CD1c-positive myeloid dendritic cell (primary cell): ENCODE measurements around the gene ABCB1.
"Not testable (repeated sequence)": the region's sequence is repeated elsewhere in the genome, so short reads cannot be mapped to it uniquely, and the experiment has no call there.

Experiments
- DNase-seq: peaks from one replicate; pipeline ENCODE4 v3.0.0-alpha.2; 2016; ENCODE audit errors: extremely low spot score

The ABCB1 gene

DNA sequence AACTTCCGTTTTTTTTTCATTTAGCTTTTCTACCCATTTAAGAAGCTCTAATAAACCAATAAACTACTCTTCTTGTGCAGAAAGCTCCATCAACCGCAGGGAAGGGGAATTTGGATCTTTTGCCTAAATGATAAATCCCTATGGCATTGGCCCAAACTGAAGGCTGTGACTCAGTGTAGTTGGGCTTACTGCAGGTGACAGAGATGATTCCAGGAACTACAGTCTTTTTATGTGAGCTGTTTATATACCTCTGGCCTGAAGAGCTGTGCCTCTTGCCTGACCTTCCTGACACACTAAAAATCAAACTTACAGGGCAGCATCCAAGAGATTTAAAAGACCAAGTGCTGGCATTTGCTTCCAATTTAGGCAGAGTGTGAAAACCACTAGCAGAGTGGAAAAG, 25.2 kb downstream of the ABCB1 start:
- no peak for DNase-seq

DNA sequence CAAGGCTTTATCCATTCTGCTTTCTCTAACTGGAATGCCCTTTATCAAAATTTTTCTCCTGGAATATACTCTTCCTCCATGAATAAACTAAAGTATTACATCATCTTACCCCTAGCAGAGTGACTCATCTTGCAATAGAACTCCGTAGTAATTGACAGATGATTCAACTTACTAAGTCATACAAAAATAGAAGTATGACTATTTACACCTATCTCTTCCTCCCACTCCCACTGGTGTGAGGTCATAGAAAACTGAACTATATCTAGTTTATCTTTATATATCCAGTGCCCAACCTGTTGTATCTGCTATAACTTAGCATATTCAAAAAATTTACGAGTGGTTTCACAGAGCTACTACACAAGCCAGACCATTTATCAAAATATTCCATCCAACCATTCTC, 26.1 kb downstream of the ABCB1 start:
- DNase-seq, result peak; percentile 40

DNA sequence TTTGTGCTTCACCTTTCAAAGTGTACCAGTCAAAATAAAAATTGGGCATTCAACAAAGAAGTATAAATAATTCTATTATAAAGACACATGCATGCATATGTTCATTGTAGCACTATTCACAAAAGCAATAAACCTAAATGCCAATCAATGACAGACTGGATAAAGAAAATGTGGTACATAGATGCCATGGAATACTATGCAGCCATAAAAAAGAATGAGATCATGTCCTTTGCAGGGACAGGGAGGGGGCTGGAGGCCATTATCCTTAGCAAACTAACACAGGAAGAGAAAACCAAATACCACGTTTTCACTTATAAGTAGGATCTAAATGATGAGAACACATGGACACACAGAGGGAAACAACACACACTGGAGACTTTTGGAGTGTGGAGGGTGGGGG, 28.2 kb downstream of the ABCB1 start:
- DNase-seq, result not testable (repeated sequence)

DNA sequence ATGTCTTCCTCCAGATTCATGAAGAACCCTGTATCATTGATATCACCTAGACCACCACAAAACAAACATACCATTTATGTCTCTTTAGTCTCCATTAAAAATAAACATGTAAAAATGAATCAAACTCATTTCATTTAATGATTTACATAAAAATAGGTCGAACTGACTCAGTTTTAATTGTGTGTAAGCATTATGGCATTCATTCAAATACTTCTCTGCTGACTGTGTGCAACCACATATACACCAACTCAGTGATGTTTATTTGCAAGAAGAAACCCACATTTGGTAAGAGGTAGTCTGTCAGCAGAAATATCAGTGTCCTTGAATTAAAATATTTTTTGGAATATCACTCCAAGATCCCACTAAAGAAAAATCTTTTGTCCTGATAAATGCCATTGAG, 30.5 kb downstream of the ABCB1 start:
- DNase-seq, result no peak

DNA sequence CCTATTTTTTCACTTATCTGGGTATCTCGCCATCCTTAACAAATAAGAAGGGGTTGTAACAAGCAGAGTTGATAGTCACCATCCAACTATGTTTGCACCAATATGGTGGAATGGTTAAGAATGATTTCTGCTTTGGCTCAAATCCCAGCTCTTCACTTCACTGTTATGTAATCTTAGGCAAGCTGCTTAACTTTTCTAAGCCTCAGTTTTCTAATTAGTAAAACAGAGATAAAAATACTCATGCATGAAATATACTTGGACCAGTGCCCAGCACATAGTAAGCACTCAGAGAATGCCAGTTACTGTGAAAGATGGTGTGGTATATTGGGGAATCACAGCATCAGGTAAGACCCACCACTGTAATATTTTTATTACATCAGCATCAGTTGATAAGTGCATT, 33.6 kb downstream of the ABCB1 start:
- no peak for DNase-seq

DNA sequence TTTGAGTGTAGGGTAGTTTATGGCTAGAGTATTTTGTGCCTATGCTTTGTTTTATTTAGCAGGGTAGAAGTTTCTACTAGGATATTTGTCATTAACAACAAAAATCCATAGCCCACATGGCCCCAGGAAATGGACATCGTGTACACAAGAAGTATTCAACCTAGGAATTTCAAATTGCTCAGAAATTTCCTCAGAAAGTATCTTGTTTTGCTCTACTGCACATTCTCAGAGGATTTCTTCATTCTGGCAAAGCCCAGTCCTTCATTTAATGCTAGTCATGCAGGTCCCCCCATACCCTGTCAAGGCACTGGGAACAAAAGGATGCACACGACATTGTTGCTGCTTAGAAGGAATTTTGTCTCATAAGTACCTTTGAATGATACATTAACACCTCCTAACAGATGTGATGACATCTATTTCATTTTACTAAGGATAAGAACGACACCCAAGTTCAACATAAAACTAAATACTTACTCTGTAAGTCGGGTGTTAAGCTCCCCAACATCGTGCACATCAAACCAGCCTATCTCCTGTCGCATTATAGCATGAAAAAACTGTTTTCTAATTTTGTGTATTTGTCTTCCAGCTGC, 34.3 kb downstream of the ABCB1 start:
- no peak for DNase-seq

DNA sequence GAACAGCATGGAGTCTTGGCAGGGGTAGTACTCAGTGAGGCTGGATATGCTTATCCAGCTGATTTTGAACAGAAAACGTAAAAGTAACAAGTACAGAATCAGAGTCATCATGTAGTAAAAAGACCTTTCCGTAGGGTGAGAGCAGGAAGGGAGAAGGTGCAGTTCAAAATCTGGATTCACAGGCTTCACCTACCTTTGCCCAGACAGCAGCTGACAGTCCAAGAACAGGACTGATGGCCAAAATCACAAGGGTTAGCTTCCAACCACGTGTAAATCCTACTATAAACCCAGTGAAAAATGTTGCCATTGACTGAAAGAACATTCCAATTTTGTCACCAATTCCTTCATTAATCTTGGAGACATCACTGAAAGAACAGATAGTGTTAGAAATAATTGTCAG, 34.8 kb downstream of the ABCB1 start:
- DNase-seq, result no peak

DNA sequence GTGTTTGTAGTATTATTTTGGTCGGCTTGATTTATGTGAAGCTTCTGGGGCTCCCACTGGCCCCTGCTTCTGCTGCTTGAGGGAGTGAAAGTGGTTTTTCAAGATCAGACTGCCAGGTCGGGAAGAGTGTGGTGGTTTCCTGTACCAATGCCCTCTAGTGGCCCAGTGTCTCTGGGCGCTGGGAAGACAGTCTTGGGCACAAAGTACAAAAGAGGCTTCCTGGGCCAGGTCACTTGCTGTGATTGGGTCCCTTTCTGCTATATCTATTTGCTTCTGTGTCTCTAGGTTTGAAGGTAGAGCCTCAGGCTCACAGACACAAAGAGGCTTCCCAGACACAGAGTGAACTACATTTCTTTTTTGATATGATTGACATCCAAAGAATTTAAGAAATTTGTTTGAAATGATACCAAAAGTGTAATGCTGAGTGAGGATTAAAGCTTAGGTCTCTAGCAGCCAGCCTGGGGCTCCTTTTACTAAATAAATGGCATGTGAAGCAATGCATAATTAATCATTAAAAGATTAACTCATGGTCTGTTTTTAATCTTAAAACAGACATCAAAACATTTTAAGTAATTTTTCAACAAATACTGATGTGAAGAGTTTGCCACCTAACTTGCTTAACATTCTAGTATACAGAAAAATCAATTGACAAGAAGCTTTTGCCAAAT, 36.3 kb downstream of the ABCB1 start:
- DNase-seq, result peak; percentile 23

DNA sequence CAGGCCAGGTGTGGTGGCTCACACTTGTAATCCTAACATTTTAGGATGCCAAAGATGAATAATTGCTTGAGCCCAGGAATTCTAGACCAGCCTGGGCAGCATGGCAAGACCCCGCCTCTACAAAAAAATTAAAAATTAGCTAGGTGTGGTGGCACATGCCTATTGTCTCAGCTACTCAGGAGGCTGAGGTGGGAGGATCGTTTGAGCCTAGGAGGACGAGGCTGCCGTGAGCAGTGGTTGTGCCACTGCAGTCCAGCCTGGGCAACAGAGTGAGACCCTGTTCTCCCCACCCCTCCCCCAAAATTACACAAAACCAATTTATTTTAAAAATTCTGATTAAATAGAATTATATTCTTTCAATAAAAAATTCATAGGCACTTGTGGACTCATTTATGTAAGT, 39.0 kb downstream of the ABCB1 start:
- DNase-seq, result no peak

DNA sequence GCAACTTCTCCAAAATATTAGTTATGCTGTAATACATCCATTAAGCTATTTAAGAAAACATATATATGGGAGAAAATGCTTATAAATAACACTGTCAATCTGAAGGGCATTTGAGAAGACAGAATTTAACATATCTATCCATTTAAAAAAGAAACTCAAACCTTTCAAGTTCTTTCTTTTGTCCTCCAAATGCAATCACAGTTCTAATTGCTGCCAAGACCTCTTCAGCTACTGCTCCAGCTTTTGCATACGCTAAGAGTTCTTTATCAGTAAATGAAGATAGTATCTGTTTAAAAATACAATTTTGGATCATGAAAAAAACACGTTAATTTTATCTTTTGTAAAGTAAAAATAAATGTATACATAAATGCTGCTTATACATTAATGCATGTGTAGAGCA, 39.6 kb downstream of the ABCB1 start:
- no peak for DNase-seq

DNA sequence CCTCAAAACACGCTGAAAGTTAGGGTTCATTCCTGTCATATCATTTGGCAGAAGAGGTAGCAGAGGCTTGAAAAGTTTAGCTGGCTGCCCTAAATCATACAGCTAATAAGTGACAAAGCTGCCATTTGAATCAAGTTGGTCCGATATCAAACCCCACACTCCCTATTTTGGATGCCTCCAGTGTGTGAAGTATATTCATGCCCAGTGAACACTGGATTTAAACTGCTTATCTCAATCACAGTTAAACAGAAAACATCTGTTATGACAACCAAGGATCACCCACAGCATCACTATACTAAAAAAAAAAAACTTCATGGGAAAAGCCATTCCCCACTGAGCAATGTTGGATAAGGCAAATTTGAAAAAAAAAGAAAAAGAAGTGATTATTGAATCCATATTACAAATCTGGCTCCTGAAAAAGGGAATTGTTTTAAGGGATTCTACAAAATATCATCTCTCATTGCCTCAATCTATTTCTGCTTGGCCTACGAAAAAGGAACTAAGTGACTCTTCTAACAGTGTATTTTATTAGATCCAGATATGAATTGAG, 48.3 kb downstream of the ABCB1 start:
- DNase-seq, result no peak

DNA sequence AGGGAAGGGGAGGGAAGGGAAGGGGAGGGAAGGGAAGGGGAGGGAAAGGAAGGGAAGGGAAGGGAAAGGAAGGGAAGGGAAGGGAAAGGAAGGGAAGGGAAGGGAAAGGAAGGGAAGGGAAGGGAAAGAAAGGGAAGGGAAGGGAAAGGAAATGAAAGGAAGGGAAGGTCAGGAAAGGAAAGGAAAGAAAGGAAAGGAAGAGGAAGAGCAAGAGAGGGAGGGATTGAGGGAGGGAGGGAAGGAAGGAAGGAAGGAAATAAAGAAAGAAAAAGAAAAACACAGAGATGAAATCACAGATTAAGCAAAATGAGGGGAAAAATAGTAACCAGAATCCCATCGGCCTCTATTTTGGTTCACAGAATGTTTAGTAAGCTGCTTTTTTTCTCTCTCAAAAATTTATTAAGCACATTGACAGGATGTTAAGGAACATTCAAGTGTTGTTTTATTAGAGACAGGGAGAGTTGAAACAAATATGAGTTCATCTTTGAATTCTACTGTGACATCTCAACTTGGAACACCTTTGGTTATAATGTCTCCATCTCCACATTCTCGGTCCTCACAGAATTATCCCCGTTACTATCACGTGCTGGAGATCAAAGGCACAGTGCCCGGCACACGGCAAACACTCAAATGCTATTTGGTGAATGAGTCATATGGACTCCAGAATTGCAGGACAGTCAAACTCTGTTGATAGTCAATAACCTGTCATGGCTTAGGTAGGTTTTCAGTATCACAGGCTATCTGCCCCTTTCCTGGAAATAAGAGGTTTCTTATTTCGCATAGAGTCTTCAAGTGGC, 52.4 kb downstream of the ABCB1 start:
- DNase-seq, result no peak

DNA sequence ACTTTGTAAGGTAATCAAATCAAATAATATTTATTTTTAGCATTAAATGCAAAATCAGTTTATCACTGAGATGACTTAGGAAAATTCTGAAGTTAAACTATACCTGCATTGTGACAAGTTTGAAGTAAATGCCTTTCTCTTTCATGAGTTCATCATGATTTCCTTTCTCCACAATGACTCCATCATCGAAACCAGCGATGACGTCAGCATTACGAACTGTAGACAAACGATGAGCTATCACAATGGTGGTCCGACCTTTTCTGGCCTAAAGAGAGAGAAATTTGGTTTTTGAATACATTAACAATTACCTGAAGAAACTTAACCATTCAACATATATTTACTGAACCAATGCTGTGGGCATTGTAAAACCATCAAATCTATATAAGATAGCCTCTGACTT, 54.9 kb downstream of the ABCB1 start:
- no peak for DNase-seq

DNA sequence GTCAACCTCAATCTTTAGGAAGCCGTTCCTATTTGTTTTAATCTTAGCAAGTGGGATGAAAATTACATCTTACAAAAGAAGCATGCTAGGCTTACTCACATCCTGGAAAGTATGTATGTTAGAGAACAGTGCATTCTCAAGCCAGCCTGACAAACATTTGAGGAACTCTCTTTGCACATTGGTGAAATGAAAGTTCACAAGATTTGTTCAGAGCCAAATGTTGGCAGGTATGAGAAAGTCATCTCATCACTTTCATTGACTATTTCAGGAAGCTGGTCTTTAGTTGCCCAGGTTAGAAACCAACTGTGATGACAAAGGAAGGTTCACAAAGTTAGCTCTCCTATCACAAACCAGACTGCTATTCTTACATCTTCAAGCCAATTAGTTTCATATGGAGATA, 57.1 kb downstream of the ABCB1 start:
- DNase-seq, result no peak

DNA sequence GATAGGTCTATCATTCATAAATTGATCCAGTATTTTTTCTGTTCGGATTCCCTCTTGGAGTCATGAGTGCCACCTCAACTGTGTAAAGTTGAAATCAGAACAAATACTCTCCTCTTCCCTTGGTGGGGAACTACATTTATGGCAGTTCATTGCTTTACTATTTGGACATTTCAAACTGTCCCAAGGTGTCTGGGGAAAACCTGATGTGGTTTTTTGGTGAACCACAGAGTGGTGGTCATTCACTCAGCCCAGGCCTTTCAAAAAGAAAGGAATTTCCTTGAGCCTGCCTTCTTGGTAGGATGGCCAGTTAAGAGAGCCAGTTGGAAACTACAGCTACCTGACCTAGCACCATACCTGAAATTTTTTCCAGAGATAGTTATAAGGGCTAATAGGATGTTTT, 59.0 kb downstream of the ABCB1 start:
- no peak for DNase-seq

DNA sequence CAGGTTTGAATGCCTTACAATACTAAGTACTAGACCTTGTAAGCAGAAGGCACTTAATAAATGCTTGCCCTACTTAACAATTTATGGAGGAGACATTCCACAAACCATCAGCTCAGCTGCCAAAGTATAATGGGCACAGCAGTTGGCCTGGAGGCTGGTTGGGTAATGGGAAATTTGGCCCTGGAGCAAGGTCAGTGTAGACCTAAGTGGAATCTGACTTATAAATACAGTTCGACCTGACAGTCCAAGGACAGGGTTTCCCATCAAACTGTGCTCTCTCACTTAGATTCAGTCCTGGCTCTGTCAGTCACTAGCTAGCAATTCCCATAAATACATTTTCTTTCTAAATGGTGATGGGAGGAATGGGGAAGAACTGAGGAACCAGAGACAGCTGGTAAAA, 62.6 kb downstream of the ABCB1 start:
- no peak for DNase-seq

DNA sequence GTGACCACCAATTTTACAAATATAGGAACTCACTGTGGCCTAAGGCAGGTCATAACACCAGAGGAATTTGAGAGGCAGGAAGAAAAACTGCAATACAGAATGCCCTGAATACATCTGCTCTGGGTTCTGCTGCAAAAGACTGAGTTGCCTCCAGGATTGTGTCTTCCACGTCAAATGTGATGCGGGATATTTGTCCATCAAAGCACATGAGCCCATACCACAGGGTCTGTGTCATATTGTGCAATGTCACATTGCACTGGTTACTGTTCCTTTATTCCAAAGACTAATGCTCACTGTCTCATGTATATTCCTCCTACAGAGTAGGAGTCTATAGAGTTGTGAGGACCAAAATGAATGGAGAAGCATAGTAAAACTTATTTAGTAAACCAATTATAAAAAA, 66.6 kb downstream of the ABCB1 start:
- DNase-seq, result no peak

DNA sequence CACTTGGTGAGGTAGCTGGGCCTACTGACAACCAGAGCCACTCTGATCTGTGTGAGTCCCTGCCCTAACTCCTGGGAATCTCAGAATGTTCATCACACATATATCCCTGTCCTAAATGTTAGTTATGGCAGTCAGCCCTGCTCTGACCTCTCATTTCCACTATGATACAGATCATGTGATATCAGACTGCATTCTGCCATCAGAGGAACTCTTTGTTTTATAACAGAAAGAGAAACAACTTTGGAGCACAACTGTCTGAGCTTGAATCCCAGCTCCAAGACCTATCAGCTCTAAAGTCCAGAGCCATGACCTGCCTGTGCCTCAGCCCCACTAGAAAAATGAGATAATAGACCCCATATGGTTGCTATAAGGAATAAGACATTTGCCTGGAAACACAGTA, 70.6 kb downstream of the ABCB1 start:
- DNase-seq, result no peak

DNA sequence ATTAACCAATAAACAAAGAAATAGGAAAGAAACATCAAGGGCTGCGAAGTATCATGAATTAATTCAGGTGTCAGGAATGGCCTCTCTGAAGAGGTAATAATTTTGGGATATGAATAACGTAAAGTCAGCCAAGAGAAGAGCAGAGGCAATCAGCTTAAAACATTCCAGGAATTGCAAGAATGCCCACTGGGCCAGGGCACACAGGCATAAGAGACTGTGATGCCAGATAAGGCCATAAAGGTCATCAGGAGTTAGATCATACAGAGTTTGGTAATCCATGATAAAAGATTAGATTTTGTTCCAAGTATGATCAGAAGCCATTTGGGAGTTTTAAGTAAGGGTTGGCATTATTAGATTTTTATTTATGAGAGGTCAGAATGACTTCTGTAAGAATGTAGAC, 72.0 kb downstream of the ABCB1 start:
- DNase-seq, result no peak

DNA sequence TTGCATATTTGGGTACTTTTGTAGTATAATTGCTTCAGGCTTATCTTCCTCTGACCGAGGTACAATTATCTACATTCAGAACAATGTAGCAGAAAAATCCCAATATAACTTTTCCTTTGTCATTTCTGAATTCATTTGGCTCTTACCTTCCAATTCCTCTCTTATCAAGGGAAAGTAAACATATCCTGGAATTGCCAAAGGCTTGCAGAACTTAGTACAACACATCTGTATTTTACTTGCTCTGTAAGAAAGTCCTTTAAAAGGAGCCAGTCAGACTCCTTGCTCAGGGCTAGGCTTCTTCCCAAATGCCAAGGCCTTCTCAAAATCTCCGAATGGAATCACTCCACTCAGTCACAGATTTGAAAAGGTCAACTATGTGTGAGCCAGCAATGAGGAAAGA, 81.9 kb downstream of the ABCB1 start:
- no peak for DNase-seq

DNA sequence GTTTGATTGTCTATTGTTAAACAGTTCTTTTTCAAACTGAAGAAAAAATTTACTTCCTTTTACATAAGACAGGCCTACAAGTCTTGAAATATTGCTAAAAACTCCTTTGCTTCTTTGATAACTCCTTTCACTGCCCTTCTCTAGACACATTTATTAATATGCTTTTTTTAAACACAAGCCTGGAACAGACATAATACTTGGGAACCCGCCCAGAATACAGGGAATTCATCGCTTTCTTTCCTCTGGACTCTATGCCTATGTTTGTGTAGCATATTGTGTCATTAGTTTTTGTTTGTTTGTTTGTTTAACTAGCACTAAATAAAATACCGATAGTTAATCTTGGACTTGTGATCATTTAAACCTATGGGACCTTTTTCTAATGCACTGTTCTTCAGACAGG, 82.8 kb downstream of the ABCB1 start:
- DNase-seq, result no peak

DNA sequence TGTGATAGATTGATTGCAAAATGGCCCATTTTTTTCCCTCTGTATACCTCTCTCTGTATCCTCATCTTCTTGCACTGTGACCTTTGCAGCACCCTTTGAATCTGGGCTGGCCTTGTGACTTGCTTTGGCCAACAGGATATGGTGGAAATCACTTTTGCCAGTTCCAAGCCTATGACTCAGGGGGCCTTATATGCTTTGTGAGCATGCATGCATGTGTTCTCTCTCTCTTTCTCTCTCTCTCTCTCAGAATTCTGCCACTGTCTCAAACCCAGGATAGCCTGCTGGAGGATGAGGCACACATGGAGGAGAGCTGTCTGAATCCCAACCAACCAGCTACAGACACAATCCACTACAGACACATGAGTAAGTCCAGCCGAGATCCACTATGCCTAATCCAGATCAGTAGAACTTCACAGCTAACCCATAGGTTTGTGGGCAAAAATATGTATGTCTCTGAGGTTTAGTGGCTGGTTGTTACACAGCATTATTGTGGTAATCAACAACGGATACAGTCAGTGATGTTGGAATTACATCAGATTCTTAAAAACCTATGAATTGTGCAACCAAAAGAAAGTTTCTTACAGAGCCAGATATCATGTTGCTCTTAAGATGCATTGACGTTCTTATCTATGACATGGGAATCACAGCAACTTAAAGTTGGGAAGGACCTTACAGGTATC, 83.4 kb downstream of the ABCB1 start:
- DNase-seq, result no peak
